Fibroblast of lung (primary cell): ENCODE results near the gene RNF123.

Experiments
- EZH2 ChIP-seq: IDR thresholded peaks from 2 replicates; pipeline ENCODE4 v1.5.1; 2012; ENCODE audit warnings: low read length, control low read depth, mild to moderate bottlenecking; ENCODE audit errors: missing control alignments
- TF ChIP-seq, protein P1 (sequence below), 2 donors: IDR thresholded peaks in 1 of 2; conservative IDR thresholded peaks in 1 of 2; 1 replicate in 1 of 2; 2 replicates in 1 of 2; pipeline ENCODE4 v1.5.1; 2011 to 2012; ENCODE audit warnings: low read length in 2 of 2, control low read depth in 1 of 2, inconsistent platforms in 1 of 2, low read depth in 1 of 2, mild to moderate bottlenecking in 1 of 2

GRCh38 chr3:49759226-49759625, 69.9 kb downstream of the RNF123 start:
- TF ChIP-seq, protein P1, sequence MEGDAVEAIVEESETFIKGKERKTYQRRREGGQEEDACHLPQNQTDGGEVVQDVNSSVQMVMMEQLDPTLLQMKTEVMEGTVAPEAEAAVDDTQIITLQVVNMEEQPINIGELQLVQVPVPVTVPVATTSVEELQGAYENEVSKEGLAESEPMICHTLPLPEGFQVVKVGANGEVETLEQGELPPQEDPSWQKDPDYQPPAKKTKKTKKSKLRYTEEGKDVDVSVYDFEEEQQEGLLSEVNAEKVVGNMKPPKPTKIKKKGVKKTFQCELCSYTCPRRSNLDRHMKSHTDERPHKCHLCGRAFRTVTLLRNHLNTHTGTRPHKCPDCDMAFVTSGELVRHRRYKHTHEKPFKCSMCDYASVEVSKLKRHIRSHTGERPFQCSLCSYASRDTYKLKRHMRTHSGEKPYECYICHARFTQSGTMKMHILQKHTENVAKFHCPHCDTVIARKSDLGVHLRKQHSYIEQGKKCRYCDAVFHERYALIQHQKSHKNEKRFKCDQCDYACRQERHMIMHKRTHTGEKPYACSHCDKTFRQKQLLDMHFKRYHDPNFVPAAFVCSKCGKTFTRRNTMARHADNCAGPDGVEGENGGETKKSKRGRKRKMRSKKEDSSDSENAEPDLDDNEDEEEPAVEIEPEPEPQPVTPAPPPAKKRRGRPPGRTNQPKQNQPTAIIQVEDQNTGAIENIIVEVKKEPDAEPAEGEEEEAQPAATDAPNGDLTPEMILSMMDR (conservative IDR thresholded peaks at IDR 0.05 in 1 of 2, IDR thresholded peaks at IDR 0.05 in 1 of 2; ENCODE audit: low read depth in 1 of 2, low read length in 2 of 2) = no peak
- TF ChIP-seq EZH2 = no peak
